Eye (tissue), 1 donor: ENCODE measurements around the gene EVI5L.

ENCODE experiments used
- DNase-seq: peaks from one replicate; pipeline ENCODE4 v3.0.0-alpha.2; 2015

EVI5L gene

GRCh38 chr19:7818806-7819205 is 11.2 kb upstream of the EVI5L start:
- DNase-seq: no peak

- DNase-seq: no peak
Measured at GRCh38 chr19:7819337-7819736, 10.7 kb upstream of the EVI5L start.

GRCh38 chr19:7820588-7820987 is 9.4 kb upstream of the EVI5L start:
- DNase-seq: no peak

GRCh38 chr19:7822910-7823515 is 7.0 kb upstream of the EVI5L start:
- DNase-seq: no peak

- peak; percentile 22 for DNase-seq
Measured at GRCh38 chr19:7823686-7824301, 6.2 kb upstream of the EVI5L start.

- no peak for DNase-seq
Measured at GRCh38 chr19:7829166-7829520, 875 bp upstream of the EVI5L start.

- no peak for DNase-seq
Measured at GRCh38 chr19:7830272-7830771, 304 bp downstream of the EVI5L start.

GRCh38 chr19:7830823-7831222 is 805 bp downstream of the EVI5L start:
- DNase-seq: no peak

- peak; percentile 17 for DNase-seq
Measured at GRCh38 chr19:7831452-7831851, 1.4 kb downstream of the EVI5L start.

GRCh38 chr19:7832009-7832408 is 2.0 kb downstream of the EVI5L start:
- no peak for DNase-seq

- no peak for DNase-seq
Measured at GRCh38 chr19:7832781-7833180, 2.8 kb downstream of the EVI5L start.

GRCh38 chr19:7833225-7834099 is 3.4 kb downstream of the EVI5L start:
- DNase-seq: no peak

GRCh38 chr19:7839476-7839875 is 9.5 kb downstream of the EVI5L start:
- no peak for DNase-seq

GRCh38 chr19:7840629-7841028 is 10.6 kb downstream of the EVI5L start:
- no peak for DNase-seq

GRCh38 chr19:7841751-7842660 is 12.0 kb downstream of the EVI5L start:
- DNase-seq: no peak

- no peak for DNase-seq
Measured at GRCh38 chr19:7842661-7843294, 12.8 kb downstream of the EVI5L start.

GRCh38 chr19:7843521-7843920 is 13.5 kb downstream of the EVI5L start:
- DNase-seq: no peak

GRCh38 chr19:7844405-7844804 is 14.4 kb downstream of the EVI5L start:
- DNase-seq: no peak

GRCh38 chr19:7844951-7845350 is 14.9 kb downstream of the EVI5L start:
- no peak for DNase-seq

- DNase-seq: no peak
Measured at GRCh38 chr19:7845390-7846154, 15.6 kb downstream of the EVI5L start.

GRCh38 chr19:7846155-7846646 is 16.2 kb downstream of the EVI5L start:
- DNase-seq: no peak
